8988T (cell line): ENCODE results near the gene ZG16.
"Not testable (repeated sequence)": the region's sequence is repeated elsewhere in the genome, so short reads cannot be mapped to it uniquely, and the experiment has no call there.

Experiments used
- DNase-seq: peaks from one replicate; pipeline ENCODE4 v3.0.0; 2011

Gene ZG16

GRCh38 chr16:29753516-29753915, 24.5 kb upstream of the ZG16 start:
- DNase-seq = no peak

GRCh38 chr16:29756654-29757053, 21.4 kb upstream of the ZG16 start:
- no peak for DNase-seq

- DNase-seq = not testable (repeated sequence)
Measured at GRCh38 chr16:29757086-29757485, 21.0 kb upstream of the ZG16 start.

GRCh38 chr16:29757950-29758466, 20.0 kb upstream of the ZG16 start:
- DNase-seq = no peak

- DNase-seq = no peak
Measured at GRCh38 chr16:29760567-29761279, 17.3 kb upstream of the ZG16 start.

GRCh38 chr16:29761280-29761651, 16.8 kb upstream of the ZG16 start:
- DNase-seq = not testable (repeated sequence)

- DNase-seq = no peak
Measured at GRCh38 chr16:29761882-29762281, 16.2 kb upstream of the ZG16 start.

- no peak for DNase-seq
Measured at GRCh38 chr16:29763326-29763725, 14.7 kb upstream of the ZG16 start.

- no peak for DNase-seq
Measured at GRCh38 chr16:29765167-29766032, 12.7 kb upstream of the ZG16 start.

- no peak for DNase-seq
Measured at GRCh38 chr16:29766571-29766970, 11.5 kb upstream of the ZG16 start.

GRCh38 chr16:29767062-29767461, 11.0 kb upstream of the ZG16 start:
- no peak for DNase-seq

GRCh38 chr16:29769507-29769906, 8.5 kb upstream of the ZG16 start:
- no peak for DNase-seq

- DNase-seq = no peak
Measured at GRCh38 chr16:29770250-29770929, 7.7 kb upstream of the ZG16 start.

GRCh38 chr16:29772330-29772729, 5.7 kb upstream of the ZG16 start:
- DNase-seq = not testable (repeated sequence)

GRCh38 chr16:29774730-29775129, 3.3 kb upstream of the ZG16 start:
- DNase-seq = no peak

- no peak for DNase-seq
Measured at GRCh38 chr16:29775742-29776408, 2.2 kb upstream of the ZG16 start.

GRCh38 chr16:29779474-29779873, 1.4 kb downstream of the ZG16 start:
- no peak for DNase-seq

- DNase-seq = not testable (repeated sequence)
Measured at GRCh38 chr16:29783094-29783953, 5.3 kb downstream of the ZG16 start.

- no peak for DNase-seq
Measured at GRCh38 chr16:29784157-29784556, 6.1 kb downstream of the ZG16 start.

- DNase-seq = no peak
Measured at GRCh38 chr16:29784901-29785500, 6.9 kb downstream of the ZG16 start.

GRCh38 chr16:29787155-29787554, 9.1 kb downstream of the ZG16 start:
- not testable (repeated sequence) for DNase-seq
